A673 (cell line): ENCODE results near the gene MAML3.

Source experiments
- CTCF ChIP-seq: fragments of 300-800, 200-600 bp; sonication (generic); conservative IDR thresholded peaks from 2 replicates; pipeline ENCODE4 v1.5.1; 2017; ENCODE audit warnings: low read depth, mild to moderate bottlenecking, antibody characterized with exemption, low read length, moderate library complexity, mixed read lengths
- EZH2 ChIP-seq: fragments of 200-600 bp; sonication (generic); IDR thresholded peaks from 2 replicates; pipeline ENCODE4 v1.6.1; 2017; ENCODE audit warnings: borderline replicate concordance, low read depth, mild to moderate bottlenecking, mixed read lengths, antibody characterized with exemption, low read length; ENCODE audit not compliant: poor library complexity, severe bottlenecking

- no peak for TF ChIP-seq CTCF
- TF ChIP-seq EZH2: no peak
Measured at GRCh38 chr4:139886798-139887197, 267.2 kb downstream of the MAML3 start.
